ENCODE measurements around the gene C22orf31. TPM values are rescaled to one million over a fixed set of nuclear protein-coding genes. Genes with fewer than 3 reads are reported as not detected.

The C22orf31 gene
- total RNA-seq, 1 experiment from 2014 or later, result not detected

DNA sequence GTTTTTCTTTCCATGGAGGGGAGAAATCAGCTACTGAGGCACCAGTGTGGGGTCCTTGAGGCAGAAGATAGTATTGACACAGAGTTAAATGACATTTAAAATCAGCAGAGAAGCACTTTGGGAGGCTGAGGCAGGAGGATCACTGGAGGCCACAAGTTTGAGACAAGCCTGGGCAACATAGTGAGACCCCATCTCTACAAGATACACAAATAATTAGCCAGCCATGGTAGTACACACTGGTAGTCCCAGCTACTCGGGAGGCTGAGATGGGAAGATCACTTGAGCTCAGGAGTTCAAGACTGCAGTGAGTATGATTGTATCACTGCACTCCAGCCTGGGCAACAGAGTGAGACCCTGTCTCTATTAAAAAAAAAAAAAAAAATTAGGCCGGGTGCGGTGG lies 49.3 kb upstream of the C22orf31 start (continued):
- TF ChIP-seq, protein P1, sequence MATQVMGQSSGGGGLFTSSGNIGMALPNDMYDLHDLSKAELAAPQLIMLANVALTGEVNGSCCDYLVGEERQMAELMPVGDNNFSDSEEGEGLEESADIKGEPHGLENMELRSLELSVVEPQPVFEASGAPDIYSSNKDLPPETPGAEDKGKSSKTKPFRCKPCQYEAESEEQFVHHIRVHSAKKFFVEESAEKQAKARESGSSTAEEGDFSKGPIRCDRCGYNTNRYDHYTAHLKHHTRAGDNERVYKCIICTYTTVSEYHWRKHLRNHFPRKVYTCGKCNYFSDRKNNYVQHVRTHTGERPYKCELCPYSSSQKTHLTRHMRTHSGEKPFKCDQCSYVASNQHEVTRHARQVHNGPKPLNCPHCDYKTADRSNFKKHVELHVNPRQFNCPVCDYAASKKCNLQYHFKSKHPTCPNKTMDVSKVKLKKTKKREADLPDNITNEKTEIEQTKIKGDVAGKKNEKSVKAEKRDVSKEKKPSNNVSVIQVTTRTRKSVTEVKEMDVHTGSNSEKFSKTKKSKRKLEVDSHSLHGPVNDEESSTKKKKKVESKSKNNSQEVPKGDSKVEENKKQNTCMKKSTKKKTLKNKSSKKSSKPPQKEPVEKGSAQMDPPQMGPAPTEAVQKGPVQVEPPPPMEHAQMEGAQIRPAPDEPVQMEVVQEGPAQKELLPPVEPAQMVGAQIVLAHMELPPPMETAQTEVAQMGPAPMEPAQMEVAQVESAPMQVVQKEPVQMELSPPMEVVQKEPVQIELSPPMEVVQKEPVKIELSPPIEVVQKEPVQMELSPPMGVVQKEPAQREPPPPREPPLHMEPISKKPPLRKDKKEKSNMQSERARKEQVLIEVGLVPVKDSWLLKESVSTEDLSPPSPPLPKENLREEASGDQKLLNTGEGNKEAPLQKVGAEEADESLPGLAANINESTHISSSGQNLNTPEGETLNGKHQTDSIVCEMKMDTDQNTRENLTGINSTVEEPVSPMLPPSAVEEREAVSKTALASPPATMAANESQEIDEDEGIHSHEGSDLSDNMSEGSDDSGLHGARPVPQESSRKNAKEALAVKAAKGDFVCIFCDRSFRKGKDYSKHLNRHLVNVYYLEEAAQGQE (IDR thresholded peaks at IDR 0.05; ENCODE audit: low read depth), result no peak
- no peak for TF ChIP-seq YY1 (IDR thresholded peaks at IDR 0.05; ENCODE audit: extremely low read depth, insufficient replicate concordance, low read depth, low read length)

DNA sequence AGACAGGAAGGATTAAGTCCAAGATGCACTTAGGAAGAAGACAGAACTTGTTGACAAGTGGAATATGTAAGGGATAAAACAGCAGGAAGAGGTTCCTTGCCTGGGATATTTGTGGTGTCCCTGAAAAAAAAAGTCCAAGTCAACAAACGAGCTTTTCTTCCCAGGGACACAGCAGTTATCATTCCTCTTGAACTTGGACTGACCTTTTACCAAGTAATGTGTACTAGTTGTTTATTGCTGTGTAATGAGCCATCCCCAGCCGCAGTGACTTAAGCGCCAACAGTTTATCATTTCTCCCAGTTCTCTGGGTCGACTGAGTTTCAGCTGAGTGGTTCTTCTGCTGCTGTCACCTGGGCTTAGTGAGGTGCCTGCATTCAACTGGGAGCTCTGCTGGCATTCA lies 48.2 kb upstream of the C22orf31 start:
- DNase-seq (ENCODE audit: low read depth, low spot score), result no peak
- ATAC-seq, result no peak
- H3K36me3 ChIP-seq (ENCODE audit: control insufficient read depth in 1 of 2, insufficient read depth in 2 of 2, low read length in 2 of 2), result no peaks in the 10 kb centered on the region
- H3K4me2 ChIP-seq (ENCODE audit: low read length), result no peak overlapping the region
- no peak overlapping the region for H3K4me3 ChIP-seq (replicated peaks in 1 of 2; ENCODE audit: low read depth in 1 of 2, low read length in 2 of 2)
- no peak overlapping the region for H3K27ac ChIP-seq (ENCODE audit: low read depth, low read length)
- POLR2A ChIA-PET, result no interaction called here
- TF ChIP-seq, protein P1 (IDR thresholded peaks at IDR 0.05; ENCODE audit: low read depth), result no peak
- TF ChIP-seq ELF1 (IDR thresholded peaks at IDR 0.05; ENCODE audit: borderline replicate concordance, low read depth) (no peak), SRF (IDR thresholded peaks at IDR 0.05; ENCODE audit: low read depth) (no peak), TCF7L2 (IDR thresholded peaks at IDR 0.05; ENCODE audit: borderline replicate concordance, extremely low read depth, insufficient read depth, insufficient read length) (no peak), ZFX (IDR thresholded peaks at IDR 0.05) (no peak)
- peaks cover 0 to 10% of the 10 kb centered on the region in 2 experiments; a peak in 1 of 4 replicates for H3K4me1 ChIP-seq (ENCODE audit: control insufficient read depth in 1 of 2, insufficient read depth in 2 of 2, low read length in 2 of 2)
- intact Hi-C loops (cut with micrococcal nuclease), result no loop called here
- H3K9ac ChIP-seq (ENCODE audit: low read length), result no peak overlapping the region
- no peaks in the 10 kb centered on the region for H3K9me2 ChIP-seq (ENCODE audit: insufficient read depth)
- RAD21 ChIA-PET (ENCODE audit: low non-redundant PET in 1 of 2, low total read pairs in 2 of 2, uncharacterized antibody in 2 of 2, unreplicated experiment in 2 of 2), result no interaction called here
- CTCF ChIA-PET, result no interaction called here
- no peaks in the 10 kb centered on the region for H3K9me3 ChIP-seq (ENCODE audit: control insufficient read depth in 1 of 2, insufficient read depth in 1 of 2, low read depth in 1 of 2, low read length in 2 of 2)
- no TSS peak for BruUV-seq (replicated peaks)
- no peaks in the 10 kb centered on the region for H4K20me1 ChIP-seq (ENCODE audit: insufficient read depth)
- no peak overlapping the region for H2AFZ ChIP-seq (ENCODE audit: low read depth, low read length, poor library complexity, severe bottlenecking)
- no peaks in the 10 kb centered on the region for H3K27me3 ChIP-seq (ENCODE audit: insufficient read depth, low read length)
- H3K79me2 ChIP-seq (ENCODE audit: insufficient read depth, low read length), result no peaks in the 10 kb centered on the region

Data from HCT116 (cell line).